Glomerular visceral epithelial cell (primary cell): ENCODE results near the gene SLC27A5.
"Not testable (repeated sequence)": the region's sequence is repeated elsewhere in the genome, so short reads cannot be mapped to it uniquely, and the experiment has no call there.

Experiments used
- DNase-seq: peaks from one replicate; pipeline ENCODE4 v3.0.0-alpha.2; 2016; ENCODE audit errors: extremely low spot score

Gene SLC27A5

DNA sequence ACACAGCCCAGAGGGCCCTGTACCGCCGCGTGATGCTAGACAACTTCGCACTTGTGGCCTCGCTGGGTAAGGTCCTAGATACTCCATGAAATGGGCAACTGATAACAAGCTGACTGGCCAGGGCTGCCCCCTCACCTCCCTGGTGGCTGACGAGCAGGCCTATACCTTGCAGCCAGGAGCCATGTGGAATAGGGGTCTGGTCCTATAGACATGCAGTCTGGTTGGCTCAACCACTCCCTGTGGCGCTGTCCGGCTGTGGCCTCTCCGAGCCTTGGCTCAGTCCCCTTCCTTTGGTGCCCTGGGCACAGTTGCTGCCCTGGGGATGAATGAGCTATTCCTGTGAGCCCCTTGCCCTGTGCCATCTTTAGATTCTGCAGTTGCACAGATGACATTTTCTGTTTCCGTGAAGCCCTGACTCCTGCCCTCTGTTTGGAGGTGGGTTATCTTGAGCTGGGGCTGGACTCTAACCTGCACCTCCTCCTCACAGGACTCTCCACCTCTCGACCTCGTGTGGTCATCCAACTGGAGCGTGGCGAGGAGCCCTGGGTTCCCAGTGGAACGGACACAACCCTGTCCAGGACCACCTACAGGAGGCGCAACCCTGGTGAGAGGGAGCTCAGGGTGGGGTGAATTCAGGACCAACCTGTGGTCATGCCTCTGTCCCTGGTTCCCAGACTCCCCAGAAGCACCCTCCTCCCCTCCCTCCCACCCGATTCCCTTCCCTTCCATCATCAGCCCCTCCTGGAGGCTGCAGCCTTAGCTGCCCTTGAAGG, 42.4 kb downstream of the SLC27A5 start:
- no peak for DNase-seq

DNA sequence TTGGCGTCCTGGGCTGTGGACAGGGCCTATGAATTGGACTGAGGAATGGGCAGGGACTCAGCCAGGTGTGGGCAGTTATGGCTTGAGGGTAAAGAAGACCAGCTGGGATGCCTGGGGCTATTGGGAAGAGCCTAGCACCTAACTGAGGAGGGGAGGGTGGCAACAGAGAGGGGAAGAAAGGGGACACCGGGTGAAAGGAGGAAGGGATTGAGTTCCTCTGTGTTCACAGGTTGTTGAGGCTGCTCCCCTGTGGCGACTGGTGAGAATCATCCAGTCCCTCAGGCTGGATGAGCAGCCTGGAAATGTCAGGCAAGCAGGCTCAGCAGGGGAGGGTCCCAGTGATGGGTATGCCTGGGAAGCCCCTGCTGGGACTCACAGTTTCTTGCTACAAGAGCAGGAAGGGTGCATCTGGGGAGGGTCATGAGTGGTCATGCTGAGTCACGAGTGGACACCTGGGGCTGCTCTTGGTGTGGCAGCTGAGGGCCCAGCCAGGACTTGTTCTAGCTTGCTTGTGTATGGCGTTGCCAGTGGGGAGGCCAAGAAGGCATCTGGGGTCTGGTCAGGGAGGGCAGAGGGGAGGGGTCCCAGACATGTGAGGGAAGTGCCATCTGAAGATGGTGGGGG, 43.5 kb downstream of the SLC27A5 start:
- no peak for DNase-seq

DNA sequence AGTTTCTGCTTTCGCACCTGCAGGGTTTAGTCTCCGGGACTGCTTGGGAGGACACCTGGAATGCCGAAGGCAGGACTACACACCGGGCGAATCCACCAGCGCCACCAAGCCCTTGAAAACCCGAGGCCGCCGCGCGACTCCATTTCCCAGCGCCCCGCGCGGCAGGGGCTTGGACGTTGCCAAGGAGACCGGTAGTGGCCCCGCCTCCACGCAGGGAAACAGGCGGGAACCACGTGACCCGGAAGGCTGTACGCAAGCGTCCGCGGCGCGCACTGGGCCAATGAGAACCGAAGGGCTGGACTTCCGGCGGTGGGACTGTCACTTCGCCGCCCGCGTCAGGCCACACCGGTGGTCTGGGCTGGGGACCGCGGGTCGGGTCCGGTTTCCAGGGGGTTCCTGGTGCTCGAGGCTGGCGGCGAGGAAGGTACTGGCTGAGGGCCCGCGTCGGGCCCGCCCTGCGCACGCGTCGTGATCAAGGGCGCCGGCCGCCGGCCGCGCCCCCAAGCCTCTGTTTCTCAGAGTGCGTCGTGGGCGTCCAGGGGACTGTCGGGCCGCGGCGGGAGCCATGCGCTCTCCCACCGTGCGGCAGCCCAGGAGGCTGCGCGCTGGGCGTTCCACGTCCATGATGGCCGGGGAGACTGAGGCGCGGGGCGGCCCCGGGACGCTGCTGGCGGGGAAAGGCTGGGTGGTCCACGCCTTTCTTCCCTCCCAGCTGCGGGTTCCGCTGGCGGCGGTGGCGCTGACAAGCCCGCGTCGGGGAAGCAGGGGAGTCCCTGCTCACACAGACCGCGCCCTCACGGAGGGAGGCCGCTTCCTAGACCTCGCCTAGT, 44.8 kb downstream of the SLC27A5 start, which contains the start of gene ZNF324:
ZNF324 (plus strand) TSS at position 321 of the 830 bp plus-strand sequence. CDS start 2,106 bp downstream, outside the sequence.
- DNase-seq, result peak; percentile 95

DNA sequence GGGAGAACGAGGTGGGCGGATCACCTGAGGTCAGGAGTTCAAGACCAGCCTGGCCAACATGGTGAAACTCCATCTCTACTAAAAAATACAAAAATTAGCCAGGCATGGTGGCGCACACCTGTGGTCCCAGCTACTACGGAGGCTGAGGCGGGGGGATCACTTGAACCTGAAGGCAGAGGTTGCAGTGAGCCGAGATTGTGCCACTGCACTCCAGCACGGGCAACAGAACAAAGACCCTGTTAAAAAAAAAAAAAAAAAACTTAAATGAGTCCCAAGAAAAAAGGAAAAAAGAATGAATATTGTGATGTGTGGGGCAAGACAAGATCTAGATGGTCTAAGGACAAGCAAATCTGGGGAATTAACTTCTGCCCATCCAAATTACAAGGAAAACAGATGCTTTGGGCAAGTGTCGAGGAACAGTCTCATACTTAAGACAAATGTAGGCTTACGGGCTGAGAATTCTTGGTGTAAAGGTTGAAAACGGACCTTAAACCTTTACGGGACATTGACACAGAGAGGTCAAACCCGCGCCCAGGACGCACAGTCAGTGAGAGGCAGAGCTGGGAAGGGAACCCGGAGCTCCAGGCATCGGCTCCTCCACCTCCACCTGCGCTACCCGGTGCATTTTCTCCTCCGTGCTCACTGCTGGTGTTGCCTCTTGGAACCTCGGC, 45.6 kb downstream of the SLC27A5 start:
- DNase-seq, result no peak

DNA sequence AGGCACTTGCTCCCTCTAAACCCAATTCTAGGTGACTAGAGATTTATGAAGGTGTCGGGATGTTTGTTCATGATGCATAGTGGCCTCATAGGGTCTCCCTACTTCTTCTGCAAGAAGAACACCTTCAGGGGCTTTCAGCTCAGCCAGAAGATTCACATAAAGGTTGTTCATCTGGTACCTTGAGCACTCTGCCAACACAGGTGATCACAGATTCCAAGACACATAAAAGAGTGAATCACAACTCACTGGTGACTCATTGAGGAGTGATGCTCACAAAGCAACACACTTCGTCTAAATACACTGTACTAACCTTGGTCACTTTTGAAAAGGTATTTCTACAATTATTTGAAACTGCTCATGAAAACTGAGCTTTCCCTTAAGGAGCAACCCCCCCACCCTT, 51.8 kb downstream of the SLC27A5 start:
- no peak for DNase-seq

DNA sequence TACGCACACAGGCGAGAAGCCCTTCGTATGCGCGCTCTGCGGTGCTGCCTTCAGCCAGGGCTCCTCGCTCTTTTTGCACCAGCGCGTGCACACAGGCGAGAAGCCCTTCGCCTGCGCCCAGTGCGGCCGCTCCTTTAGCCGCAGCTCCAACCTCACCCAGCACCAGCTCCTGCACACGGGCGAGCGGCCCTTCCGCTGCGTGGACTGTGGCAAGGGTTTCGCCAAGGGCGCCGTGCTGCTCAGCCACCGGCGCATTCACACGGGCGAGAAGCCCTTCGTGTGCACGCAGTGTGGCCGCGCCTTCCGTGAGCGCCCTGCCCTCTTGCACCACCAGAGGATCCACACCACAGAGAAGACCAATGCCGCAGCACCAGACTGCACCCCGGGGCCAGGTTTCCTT, 55.7 kb downstream of the SLC27A5 start:
- no peak for DNase-seq

DNA sequence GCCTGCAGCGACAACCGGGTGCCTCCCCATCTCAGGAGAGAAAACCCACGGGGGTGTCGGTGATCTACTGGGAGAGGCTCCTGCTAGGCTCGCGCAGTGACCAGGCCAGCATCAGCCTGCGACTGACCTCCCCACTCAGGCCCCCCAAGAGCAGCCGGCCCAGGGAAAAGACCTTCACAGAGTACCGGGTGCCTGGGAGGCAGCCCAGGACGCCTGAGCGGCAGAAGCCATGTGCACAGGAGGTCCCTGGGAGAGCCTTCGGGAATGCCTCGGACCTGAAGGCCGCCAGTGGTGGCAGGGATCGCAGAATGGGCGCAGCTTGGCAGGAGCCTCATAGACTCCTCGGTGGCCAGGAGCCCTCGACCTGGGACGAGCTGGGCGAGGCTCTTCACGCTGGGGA, 56.5 kb downstream of the SLC27A5 start:
- DNase-seq, result no peak

DNA sequence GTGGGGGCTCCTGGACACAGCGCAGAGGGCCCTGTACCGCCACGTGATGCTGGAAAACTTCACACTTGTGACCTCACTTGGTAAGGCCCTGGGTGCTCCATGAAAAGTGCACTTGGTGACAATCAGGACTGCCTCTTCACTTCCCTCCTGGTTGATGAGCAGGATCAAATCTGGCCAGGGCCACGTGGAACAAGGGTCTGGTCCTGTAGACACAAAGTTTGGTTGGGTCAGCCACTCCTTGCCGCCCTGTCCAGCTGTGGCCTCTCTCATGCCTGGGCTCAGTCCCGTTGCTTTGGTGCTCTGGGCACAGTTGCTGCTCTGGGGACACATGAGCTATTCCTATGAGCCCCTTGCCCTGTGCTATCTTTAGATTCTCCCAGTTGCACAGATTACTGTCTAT, 58.0 kb downstream of the SLC27A5 start:
- DNase-seq, result no peak

DNA sequence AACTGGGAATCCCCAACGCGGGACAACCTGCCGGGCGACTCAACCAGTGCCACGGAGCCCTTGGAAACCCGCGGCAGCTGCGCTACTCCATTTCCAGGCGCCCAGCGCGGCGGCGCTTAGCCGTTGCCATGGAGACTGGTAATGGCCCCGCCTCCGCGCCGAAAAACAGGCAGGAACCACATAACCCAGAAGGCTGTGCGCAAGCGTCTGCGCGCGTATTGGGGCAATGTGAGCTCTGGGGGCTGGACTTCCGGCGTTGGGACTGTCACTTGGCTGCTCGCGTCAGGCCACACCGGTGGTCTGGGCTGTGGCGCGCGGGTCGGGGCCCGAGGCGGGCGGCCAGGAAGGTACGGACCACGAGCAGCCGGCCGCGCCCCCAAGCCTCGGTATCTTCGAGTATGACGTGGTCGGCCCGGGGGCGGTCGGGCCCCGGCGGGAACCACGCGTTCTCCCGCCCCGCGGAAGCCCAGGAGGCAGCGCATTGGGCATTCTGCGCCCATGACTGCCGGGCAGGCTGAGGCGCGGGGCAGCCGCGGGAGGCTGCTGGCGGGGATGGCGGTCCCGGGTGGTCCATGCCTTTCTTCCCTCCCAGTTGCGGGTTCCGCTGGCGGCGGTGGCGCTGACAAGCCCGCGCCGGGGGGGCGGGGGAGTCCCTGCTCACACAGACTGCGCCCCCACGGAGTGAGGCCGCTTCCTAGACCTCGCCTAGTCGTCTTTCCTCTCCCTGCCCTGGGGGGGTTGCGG, 60.3 kb downstream of the SLC27A5 start, which contains the start of gene ZNF324B:
ZNF324B (plus strand) TSS at position 265 of the 744 bp plus-strand sequence. CDS start 2,080 bp downstream, outside the sequence.
- peak; percentile 96 for DNase-seq

DNA sequence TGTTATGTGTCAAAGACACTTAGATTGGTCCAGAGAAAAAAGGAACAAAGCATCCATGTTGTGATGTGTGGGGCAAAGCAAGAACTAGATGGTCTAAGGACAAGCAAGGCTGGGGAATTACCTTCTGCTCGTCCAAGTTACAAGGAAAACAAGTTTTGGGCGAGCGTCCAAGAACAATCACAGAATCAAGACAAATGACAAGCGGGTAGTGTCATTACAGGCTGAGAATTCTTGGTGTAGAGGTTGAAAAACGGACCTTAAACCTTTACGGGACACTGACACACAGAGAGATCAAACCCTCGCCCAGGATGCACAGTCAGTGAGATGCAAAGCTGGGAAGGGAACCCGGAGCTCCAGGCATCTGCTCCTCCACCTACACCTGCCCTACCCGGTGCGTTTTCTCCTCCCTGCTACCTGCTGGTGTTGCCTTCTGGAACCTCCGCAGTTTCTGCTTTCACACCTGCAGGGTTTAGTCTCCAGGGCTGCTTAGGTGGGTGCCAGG, 60.9 kb downstream of the SLC27A5 start:
- DNase-seq, result peak; percentile 8

DNA sequence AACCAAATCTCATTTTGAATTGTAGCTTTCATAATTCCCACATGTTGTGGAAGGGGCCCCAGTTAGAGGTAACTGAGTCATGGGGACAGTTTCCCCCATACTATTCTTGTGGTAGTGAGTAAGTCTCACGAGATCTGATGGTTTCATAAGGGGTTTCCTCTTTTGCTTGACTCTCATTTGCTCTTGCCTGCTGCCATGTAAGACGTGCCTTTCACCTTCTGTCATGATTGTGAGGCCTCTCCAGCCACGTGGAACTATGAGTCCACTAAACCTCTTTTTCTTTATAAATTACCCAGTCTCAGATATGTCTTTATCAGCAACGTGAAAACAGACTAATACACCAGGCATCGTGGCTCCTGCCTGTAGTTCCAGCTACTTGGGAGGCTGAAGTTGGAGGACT, 61.8 kb downstream of the SLC27A5 start:
- DNase-seq, result not testable (repeated sequence)

DNA sequence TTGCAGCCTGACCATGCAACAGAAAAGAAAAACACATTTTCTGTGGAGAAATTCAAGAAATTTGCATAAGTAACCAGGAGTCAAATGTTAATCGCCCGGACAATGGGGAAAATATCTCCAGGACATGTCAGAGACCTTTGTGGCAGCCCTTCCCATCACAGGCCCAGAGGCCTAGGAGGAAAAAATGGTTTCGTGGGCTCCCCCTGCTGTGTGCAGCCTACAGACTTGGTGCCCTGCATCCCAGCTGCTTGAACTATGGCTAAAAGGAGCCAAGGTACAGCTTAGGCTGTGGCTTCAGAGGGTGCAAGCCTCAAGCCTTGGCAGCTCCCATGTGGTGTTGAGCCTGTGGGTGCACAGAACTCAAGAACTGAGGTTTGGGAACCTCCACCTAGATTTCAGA, 62.9 kb downstream of the SLC27A5 start:
- not testable (repeated sequence) for DNase-seq
